ENCODE results near the gene AKT1.

AKT1 gene

DNA sequence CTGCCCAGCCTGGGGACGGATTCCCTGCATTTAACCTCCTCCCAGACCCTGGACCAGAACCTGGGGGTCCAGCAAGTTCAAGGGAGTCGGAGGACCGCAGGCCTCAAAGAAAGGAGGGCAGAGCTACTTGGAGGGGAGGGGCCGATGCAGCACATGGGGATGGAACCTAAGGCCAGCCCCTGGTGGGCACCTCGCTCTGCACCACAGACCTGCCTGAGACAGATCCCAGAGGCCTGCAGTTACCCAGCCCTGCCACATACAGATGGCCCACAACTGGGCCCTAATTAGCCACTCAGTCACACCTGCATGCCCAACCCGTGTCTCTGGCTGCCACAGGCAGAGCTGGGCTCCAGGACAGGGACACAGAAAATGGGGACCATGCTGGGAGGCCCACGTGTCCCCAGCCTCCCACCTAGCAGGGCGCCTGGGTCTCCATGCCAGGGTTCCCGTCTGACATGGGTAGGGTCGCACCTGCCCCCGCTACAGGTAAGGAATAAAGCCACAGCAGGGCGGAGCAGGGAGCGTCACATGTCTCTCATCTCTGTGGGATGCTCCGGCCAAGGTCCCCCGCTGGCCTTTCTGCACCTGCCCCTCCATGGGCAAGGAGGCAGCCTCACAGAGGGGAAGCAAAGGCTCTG is 16.7 kb downstream of the AKT1 start:
- H3K27me3 ChIP-seq (ENCODE audit: insufficient read depth, low read depth): no peaks in the 10 kb centered on the region
- no peaks in the 10 kb centered on the region for H4K20me1 ChIP-seq (ENCODE audit: insufficient read depth)
- H3K27ac ChIP-seq: no peak overlapping the region
- no peaks in the 10 kb centered on the region for H3K4me1 ChIP-seq (ENCODE audit: low read depth, poor library complexity, severe bottlenecking)
- no peak overlapping the region for H2AFZ ChIP-seq (ENCODE audit: low read depth)
- no peaks in the 10 kb centered on the region for H3K79me2 ChIP-seq (ENCODE audit: insufficient read depth, low read depth)
- H3K4me2 ChIP-seq: no peak overlapping the region
- H3K36me3 ChIP-seq (ENCODE audit: insufficient read depth): no peaks in the 10 kb centered on the region
- no peak overlapping the region for H3K9ac ChIP-seq
- TF ChIP-seq CTCF (conservative IDR thresholded peaks at IDR 0.05; ENCODE audit: low read depth, low read length): no peak
- H3K4me3 ChIP-seq (IDR thresholded peaks at IDR 0.05; ENCODE audit: insufficient read depth, low read depth, low read length): no peak overlapping the region

GRCh38 chr14:104777808-104778249 is 17.7 kb downstream of the AKT1 start:
- Histone ChIP-seq H3K4me1 (ENCODE audit: low read depth, poor library complexity, severe bottlenecking) (no peaks in the 10 kb centered on the region), H3K79me2 (ENCODE audit: insufficient read depth, low read depth) (no peaks in the 10 kb centered on the region), H3K9ac (no peak overlapping the region), H4K20me1 (ENCODE audit: insufficient read depth) (no peaks in the 10 kb centered on the region), H3K27me3 (ENCODE audit: insufficient read depth, low read depth) (no peaks in the 10 kb centered on the region), H3K36me3 (ENCODE audit: insufficient read depth) (no peaks in the 10 kb centered on the region), H3K4me3 (IDR thresholded peaks at IDR 0.05; ENCODE audit: insufficient read depth, low read depth, low read length) (no peak overlapping the region), H3K4me2 (no peak overlapping the region), H3K27ac (no peak overlapping the region), H2AFZ (ENCODE audit: low read depth) (no peak overlapping the region)
- no peak for TF ChIP-seq CTCF (conservative IDR thresholded peaks at IDR 0.05; ENCODE audit: low read depth, low read length)

GRCh38 chr14:104776961-104777807 is 18.4 kb downstream of the AKT1 start:
- no peak overlapping the region for H3K27ac ChIP-seq
- no peaks in the 10 kb centered on the region for H3K79me2 ChIP-seq (ENCODE audit: insufficient read depth, low read depth)
- H4K20me1 ChIP-seq (ENCODE audit: insufficient read depth): no peaks in the 10 kb centered on the region
- no peak overlapping the region for H2AFZ ChIP-seq (ENCODE audit: low read depth)
- TF ChIP-seq CTCF (conservative IDR thresholded peaks at IDR 0.05; ENCODE audit: low read depth, low read length): no peak
- H3K4me2 ChIP-seq: no peak overlapping the region
- H3K4me3 ChIP-seq (IDR thresholded peaks at IDR 0.05; ENCODE audit: insufficient read depth, low read depth, low read length): no peak overlapping the region
- H3K4me1 ChIP-seq (ENCODE audit: low read depth, poor library complexity, severe bottlenecking): no peaks in the 10 kb centered on the region
- H3K9ac ChIP-seq: no peak overlapping the region
- H3K36me3 ChIP-seq (ENCODE audit: insufficient read depth): no peaks in the 10 kb centered on the region
- no peaks in the 10 kb centered on the region for H3K27me3 ChIP-seq (ENCODE audit: insufficient read depth, low read depth)

DNA sequence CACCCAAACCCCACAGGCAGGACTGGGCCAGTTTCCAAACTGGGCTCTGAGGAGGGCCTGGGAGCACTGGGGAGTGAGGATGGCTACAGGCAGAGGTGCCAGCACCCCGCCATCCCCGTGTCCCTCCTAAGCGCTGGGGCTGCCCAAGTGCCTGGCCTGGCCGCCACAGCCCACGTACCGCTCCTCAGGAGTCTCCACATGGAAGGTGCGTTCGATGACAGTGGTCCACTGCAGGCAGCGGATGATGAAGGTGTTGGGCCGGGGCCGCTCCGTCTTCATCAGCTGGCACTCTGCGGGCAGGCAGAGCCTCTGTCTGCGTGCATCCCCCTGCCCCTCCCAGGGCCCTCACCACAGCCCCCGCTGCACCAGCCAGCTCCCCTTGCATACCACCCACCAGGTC is 19.1 kb downstream of the AKT1 start:
- Histone ChIP-seq H4K20me1 (ENCODE audit: insufficient read depth) (no peaks in the 10 kb centered on the region), H2AFZ (ENCODE audit: low read depth) (no peak overlapping the region), H3K36me3 (ENCODE audit: insufficient read depth) (no peaks in the 10 kb centered on the region), H3K4me1 (ENCODE audit: low read depth, poor library complexity, severe bottlenecking) (no peaks in the 10 kb centered on the region), H3K79me2 (ENCODE audit: insufficient read depth, low read depth) (no peaks in the 10 kb centered on the region), H3K4me3 (IDR thresholded peaks at IDR 0.05; ENCODE audit: insufficient read depth, low read depth, low read length) (no peak overlapping the region), H3K27me3 (ENCODE audit: insufficient read depth, low read depth) (no peaks in the 10 kb centered on the region), H3K9ac (no peak overlapping the region), H3K27ac (no peak overlapping the region), H3K4me2 (no peak overlapping the region)
- TF ChIP-seq CTCF (conservative IDR thresholded peaks at IDR 0.05; ENCODE audit: low read depth, low read length): no peak

All from KMS-11 (cell line).